Kidney epithelial cell (primary cell): Measurements from ENCODE around the gene CSNK2A3. TPM values are rescaled to one million over a fixed set of nuclear protein-coding genes. Genes with fewer than 3 reads are reported as not detected.

Source experiments
- DNase-seq: peaks from one replicate; pipeline ENCODE4 v3.0.0-alpha.2; 2010; ENCODE audit warnings: low read depth
- H3K27me3 ChIP-seq: 2 replicates; pipeline ENCODE4 v1.6.0; 2011; ENCODE audit warnings: low read length; ENCODE audit not compliant: control insufficient read depth, insufficient read depth
- H3K36me3 ChIP-seq: 2 replicates; pipeline ENCODE4 v1.5.1; 2011; ENCODE audit warnings: low read length; ENCODE audit not compliant: control insufficient read depth, insufficient read depth
- H3K4me3 ChIP-seq: 2 replicates; pipeline ENCODE4 v1.5.1; 2011; ENCODE audit warnings: low read depth, mild to moderate bottlenecking, control low read depth, low read length
- CTCF ChIP-seq: IDR thresholded peaks from 2 replicates; pipeline ENCODE4 v1.5.1; 2011; ENCODE audit warnings: mild to moderate bottlenecking, moderate library complexity, low read length, control low read depth, inconsistent platforms; ENCODE audit not compliant: insufficient read depth, poor library complexity, severe bottlenecking
- total RNA-seq: library from RNA; depleted of rRNA; stranded (reverse); fragments of >200 nt; gene quantifications from 2 replicates; pipeline ENCODE4 v1.2.3, GENCODE V29; 2015

Gene CSNK2A3
- total RNA-seq, 1 donor from 2014 or later = 3.4 TPM

- Histone ChIP-seq H3K4me3 (no peak overlapping the region), H3K27me3 (no peaks in the 10 kb centered on the region), H3K36me3 (no peaks in the 10 kb centered on the region)
- no peak for TF ChIP-seq CTCF
- no peak for DNase-seq
Measured at GRCh38 chr11:11312738-11313137, 40.3 kb downstream of the CSNK2A3 start.

GRCh38 chr11:11311169-11311568 is 41.9 kb downstream of the CSNK2A3 start:
- Histone ChIP-seq H3K4me3 (no peak overlapping the region), H3K27me3 (no peaks in the 10 kb centered on the region), H3K36me3 (no peaks in the 10 kb centered on the region)
- TF ChIP-seq CTCF = no peak
- DNase-seq = no peak

GRCh38 chr11:11309906-11310305 is 43.1 kb downstream of the CSNK2A3 start:
- Histone ChIP-seq H3K36me3 (no peaks in the 10 kb centered on the region), H3K27me3 (no peaks in the 10 kb centered on the region), H3K4me3 (no peak overlapping the region)
- no peak for DNase-seq
- no peak for TF ChIP-seq CTCF

GRCh38 chr11:11308249-11308648 is 44.8 kb downstream of the CSNK2A3 start:
- H3K36me3 ChIP-seq = no peaks in the 10 kb centered on the region
- no peaks in the 10 kb centered on the region for H3K27me3 ChIP-seq
- no peak overlapping the region for H3K4me3 ChIP-seq
- TF ChIP-seq CTCF = no peak
- no peak for DNase-seq

- no peak for TF ChIP-seq CTCF
- DNase-seq = no peak
- H3K4me3 ChIP-seq = no peak overlapping the region
- no peaks in the 10 kb centered on the region for H3K27me3 ChIP-seq
- no peaks in the 10 kb centered on the region for H3K36me3 ChIP-seq
Measured at GRCh38 chr11:11306855-11307254, 46.2 kb downstream of the CSNK2A3 start.

GRCh38 chr11:11304550-11304949 is 48.5 kb downstream of the CSNK2A3 start:
- no peak for TF ChIP-seq CTCF
- no peak overlapping the region for H3K4me3 ChIP-seq
- DNase-seq = no peak
- no peaks in the 10 kb centered on the region for H3K27me3 ChIP-seq
- no peaks in the 10 kb centered on the region for H3K36me3 ChIP-seq
